SK-N-MC (cell line): ENCODE measurements around the gene C4orf51.

Experiments used
- DNase-seq: peaks from one replicate; pipeline ENCODE4 v3.0.0-alpha.2; 2011; ENCODE audit warnings: low read depth, low spot score
- H3K27ac ChIP-seq: fragments of 200-600 bp; sonication (generic); 2 replicates; pipeline ENCODE4 v1.5.1; 2016; ENCODE audit warnings: mixed run types
- H3K36me3 ChIP-seq: fragments of 200-600 bp; sonication (generic); 2 replicates; pipeline ENCODE4 v1.6.1; 2017; ENCODE audit warnings: antibody characterized with exemption, low read length, mixed read lengths; ENCODE audit not compliant: insufficient read depth
- H3K4me3 ChIP-seq: fragments of 200-600 bp; sonication (generic); 2 replicates; pipeline ENCODE4 v1.5.1; 2016
- H3K9ac ChIP-seq: fragments of 200-600 bp; sonication (generic); 2 replicates; pipeline ENCODE4 v1.8.0; 2017; ENCODE audit warnings: mixed run types, mixed read lengths; ENCODE audit not compliant: insufficient read length
- H3K9me3 ChIP-seq: fragments of 200-600 bp; sonication (generic); 2 replicates; pipeline ENCODE4 v1.6.1; 2017; ENCODE audit warnings: low read depth, mild to moderate bottlenecking, antibody characterized with exemption, low read length, moderate library complexity, mixed read lengths
- EZH2 ChIP-seq: fragments of 200-600 bp; sonication (generic); IDR thresholded peaks from one replicate; pipeline ENCODE4 v1.6.1; 2017; ENCODE audit warnings: antibody characterized with exemption
- FOXP2 ChIP-seq: optimal IDR thresholded peaks from 2 replicates; pipeline ENCODE3; 2011; ENCODE audit warnings: mild to moderate bottlenecking, moderate library complexity; ENCODE audit not compliant: insufficient read depth; ENCODE audit errors: extremely low read length, control extremely low read depth
- POLR2AphosphoS5 ChIP-seq: IDR thresholded peaks from 2 replicates; pipeline ENCODE4 v1.6.1; 2012; ENCODE audit warnings: mild to moderate bottlenecking, low read depth, low read length, borderline replicate concordance

The C4orf51 gene

DNA sequence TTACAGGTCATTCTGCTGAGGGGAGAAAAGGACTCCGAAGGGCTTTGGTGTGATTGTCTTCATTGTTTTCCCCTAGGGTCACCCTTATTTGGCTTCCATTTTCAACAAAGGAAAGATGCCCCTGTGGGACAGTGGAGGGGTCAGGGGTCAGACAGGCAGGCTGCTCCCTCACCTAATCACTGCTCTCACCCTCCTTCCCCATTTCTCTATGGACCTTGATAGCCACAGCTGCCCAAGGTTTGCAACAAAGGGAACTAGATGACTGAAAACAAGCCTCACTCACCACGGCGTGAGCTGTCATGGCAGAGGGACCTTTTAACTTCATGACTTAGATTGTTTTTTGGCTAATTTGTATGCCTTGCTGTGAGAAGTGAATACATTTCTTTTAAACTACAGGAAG is 40.7 kb downstream of the C4orf51 start:
- H3K27ac ChIP-seq, result no peak overlapping the region

DNA sequence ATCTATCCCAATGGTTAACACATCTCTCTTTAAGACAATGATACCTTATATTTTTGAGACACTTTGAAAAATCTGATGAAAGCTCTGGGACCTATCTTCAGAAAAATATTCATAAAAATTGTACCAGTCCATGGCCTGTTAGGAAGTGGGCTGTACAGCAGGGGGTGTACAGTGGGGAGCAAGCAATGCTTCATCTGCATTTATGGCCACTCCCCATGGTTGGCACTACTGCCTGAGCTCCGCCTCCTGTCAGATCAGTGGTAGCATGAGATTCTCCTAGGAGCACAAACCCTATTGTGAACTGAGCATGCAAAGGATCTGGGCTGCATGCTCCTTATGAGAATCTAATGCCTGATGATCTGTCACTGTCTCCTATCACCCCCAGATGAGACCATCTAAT is 42.6 kb downstream of the C4orf51 start:
- no peak overlapping the region for H3K27ac ChIP-seq
- no peak overlapping the region for H3K4me3 ChIP-seq
- no peak overlapping the region for H3K9ac ChIP-seq
- TF ChIP-seq FOXP2 (no peak), EZH2 (no peak)
- H3K36me3 ChIP-seq, result no peaks in the 10 kb centered on the region
- H3K9me3 ChIP-seq, result no peaks in the 10 kb centered on the region
- DNase-seq, result no peak

More for the DNA sequence above, 40.7 kb downstream of the C4orf51 start:
- Histone ChIP-seq H3K36me3 (no peaks in the 10 kb centered on the region), H3K9ac (no peak overlapping the region), H3K9me3 (no peaks in the 10 kb centered on the region), H3K4me3 (no peak overlapping the region)
- no peak for DNase-seq
- TF ChIP-seq POLR2AphosphoS5 (no peak), FOXP2 (no peak), EZH2 (no peak)

DNA sequence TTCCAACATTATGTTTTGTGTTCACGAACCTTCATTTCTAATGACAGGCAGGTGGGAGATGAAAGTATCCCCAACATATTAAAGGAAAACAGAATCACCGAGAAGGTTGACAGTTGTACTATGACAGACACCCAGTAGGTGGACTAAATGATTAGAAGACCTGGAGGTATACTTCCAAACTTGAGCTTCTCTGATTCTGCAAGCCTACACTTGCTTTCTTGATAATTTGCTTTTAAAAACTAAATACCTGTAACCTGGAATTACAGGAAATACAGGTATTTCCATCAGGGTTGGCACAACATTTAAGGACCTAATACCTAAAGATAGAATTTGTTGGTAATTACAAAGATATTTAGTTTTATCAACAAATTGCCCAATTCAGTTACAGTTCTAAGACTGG is 43.4 kb downstream of the C4orf51 start:
- TF ChIP-seq POLR2AphosphoS5, result no peak
- TF ChIP-seq EZH2, result no peak
- no peak for TF ChIP-seq FOXP2
- no peak overlapping the region for H3K4me3 ChIP-seq
- no peak overlapping the region for H3K9ac ChIP-seq
- no peak overlapping the region for H3K27ac ChIP-seq
- H3K9me3 ChIP-seq, result no peaks in the 10 kb centered on the region
- DNase-seq, result no peak
- no peaks in the 10 kb centered on the region for H3K36me3 ChIP-seq

DNA sequence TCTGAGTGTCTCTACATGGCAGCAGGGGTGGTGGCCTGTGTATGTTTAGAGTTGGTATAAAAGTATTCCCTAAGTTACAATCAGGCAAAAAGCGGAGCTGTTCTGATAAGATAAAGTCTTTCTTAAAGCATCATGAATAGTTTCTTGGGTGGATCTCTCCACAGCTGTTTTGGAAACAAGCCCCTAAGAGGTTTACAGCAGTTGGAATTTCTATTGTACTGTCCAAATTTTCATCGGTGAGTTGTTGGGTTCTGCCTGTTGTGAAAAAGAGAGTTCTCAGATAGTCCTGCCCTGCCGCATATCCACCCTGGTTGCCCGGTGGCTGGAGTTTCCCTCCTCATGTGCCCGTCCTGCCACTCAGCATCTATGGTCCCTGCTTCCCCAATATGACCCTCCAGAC is 50.1 kb downstream of the C4orf51 start:
- no peak for DNase-seq

DNA sequence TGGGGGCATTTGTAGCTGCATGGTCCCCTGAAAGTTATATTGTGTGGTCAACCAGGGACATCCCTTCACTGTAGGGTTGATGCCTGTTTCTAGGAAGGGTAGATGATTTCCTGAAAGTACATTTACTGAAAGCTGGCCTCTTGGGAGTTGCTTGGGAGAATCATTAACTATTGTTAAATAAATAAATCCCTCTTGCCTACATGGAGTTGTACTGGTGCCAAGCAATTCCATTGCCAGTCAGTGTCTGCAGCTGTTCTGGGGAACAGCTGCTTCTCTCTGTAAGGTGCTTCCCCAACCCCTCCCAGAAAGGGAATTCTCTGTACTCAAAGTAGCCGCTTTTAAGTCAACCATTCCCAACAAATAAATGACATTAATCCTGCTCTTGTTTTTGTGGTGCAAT is 51.1 kb downstream of the C4orf51 start:
- Histone ChIP-seq H3K9ac (no peak overlapping the region), H3K36me3 (no peaks in the 10 kb centered on the region), H3K4me3 (no peak overlapping the region), H3K27ac (no peak overlapping the region), H3K9me3 (no peaks in the 10 kb centered on the region)
- no peak for TF ChIP-seq FOXP2
- TF ChIP-seq EZH2, result no peak
- no peak for TF ChIP-seq POLR2AphosphoS5
- DNase-seq, result no peak

More for the DNA sequence above, 50.1 kb downstream of the C4orf51 start:
- H3K4me3 ChIP-seq, result no peak overlapping the region
- no peaks in the 10 kb centered on the region for H3K36me3 ChIP-seq
- H3K9ac ChIP-seq, result no peak overlapping the region
- H3K9me3 ChIP-seq, result no peaks in the 10 kb centered on the region
- TF ChIP-seq EZH2 (no peak), FOXP2 (no peak), POLR2AphosphoS5 (no peak)
- H3K27ac ChIP-seq, result no peak overlapping the region

DNA sequence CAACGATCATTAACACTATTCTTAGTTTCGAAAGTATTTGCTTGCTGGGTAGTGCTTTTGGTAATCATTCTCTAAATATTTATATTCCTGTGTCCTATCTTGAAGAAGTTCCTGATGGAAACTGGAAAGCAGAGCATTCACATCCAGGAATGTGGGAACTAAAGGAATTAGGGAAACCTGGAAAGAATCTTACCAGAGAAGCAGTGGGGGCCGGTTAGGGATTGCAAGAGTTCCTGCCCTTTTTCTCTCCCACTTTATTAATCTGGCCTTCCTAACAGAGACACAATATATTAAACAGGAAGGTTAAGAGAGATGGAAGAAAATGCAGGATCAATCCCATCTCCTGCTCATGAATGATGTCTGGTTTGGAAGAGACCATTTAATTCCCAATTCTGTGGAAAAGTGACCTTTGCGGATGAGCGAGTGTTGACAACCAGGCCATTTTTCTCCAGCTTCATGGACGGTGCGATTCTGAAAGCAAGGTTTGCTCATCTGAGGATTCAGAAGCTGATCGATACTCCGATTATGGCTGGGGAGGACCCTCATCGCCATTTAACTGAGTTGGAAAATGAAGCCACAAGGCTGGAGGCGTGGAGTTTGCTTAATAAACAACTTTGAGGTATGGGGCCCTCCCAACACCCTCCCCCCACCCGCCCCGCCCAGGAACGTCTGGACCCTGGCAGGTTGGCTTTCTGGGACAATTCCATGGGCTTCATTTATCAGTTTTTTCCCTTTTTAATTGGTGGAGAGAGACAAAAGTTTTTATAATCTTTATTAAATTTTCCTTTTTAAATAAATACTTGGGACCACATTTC is 52.3 kb downstream of the C4orf51 start:
- no peak for DNase-seq

DNA sequence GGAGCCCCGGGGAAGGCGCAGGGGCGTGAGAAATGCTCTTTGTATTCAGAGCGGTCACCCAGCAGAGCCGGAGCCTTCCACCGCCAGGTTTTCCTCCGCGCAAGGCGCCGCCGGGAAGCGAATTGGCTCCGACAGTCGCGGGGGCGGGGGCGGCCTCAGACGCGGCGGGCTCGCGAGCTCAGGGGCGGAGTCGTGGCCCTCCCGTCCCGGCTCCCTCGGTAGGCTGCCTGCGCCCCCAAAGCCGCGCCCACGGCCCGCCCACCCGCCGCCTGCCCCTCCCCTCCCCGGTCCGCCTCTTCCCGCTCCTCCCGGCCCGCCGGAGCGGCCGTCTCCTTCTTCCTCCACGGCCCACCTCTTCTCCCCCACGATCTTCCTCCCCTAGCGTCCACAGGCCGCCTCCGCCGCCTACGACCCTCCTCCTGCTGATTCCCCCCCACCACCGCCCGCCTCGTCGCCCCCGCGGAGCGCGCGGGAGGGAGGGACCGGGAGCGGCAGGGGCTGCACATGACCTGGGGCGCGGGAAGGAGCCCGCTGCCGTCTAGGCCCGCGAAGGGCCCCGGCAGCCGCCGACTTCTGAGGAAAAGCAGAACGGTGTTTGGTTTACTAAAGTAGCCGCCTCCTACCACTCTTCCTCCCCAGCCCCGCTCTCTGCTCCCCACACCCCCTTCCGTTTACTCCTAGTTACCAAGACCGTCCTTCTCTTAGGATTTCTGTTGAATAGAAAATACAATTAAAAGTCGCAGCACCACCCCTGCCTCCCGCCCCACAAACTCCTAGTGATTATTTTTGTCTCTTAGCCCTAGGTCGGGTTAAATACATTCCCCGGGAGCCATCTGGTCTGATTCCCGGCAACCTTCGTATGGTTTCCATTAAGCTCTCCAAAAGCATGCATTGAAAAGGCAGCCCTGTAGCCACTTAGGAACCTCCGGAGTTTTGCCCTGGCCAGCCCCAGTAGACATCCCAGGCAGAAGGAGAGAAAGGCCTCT is 53.2 kb downstream of the C4orf51 start:
- H3K4me3 ChIP-seq, result peak overlapping the region; percentile 87
- H3K9ac ChIP-seq, result peak overlapping the region; percentile 91
- H3K9me3 ChIP-seq, result no peaks in the 10 kb centered on the region
- TF ChIP-seq EZH2 (no peak), POLR2AphosphoS5 (peak; percentile 70; the same call in 1 of the 2 replicates), FOXP2 (no peak)
- no peaks in the 10 kb centered on the region for H3K36me3 ChIP-seq
- peak; percentile 22 for DNase-seq
- peak overlapping the region; percentile 87 for H3K27ac ChIP-seq

More for the DNA sequence above, 52.3 kb downstream of the C4orf51 start:
- peak overlapping the region; percentile 87 for H3K9ac ChIP-seq
- peak overlapping the region; percentile 82; the same call in 1 of the 2 replicates for H3K27ac ChIP-seq
- peak overlapping the region; percentile 87 for H3K4me3 ChIP-seq
- H3K9me3 ChIP-seq, result no peaks in the 10 kb centered on the region
- no peaks in the 10 kb centered on the region for H3K36me3 ChIP-seq
- TF ChIP-seq POLR2AphosphoS5 (no peak), EZH2 (no peak), FOXP2 (no peak)

DNA sequence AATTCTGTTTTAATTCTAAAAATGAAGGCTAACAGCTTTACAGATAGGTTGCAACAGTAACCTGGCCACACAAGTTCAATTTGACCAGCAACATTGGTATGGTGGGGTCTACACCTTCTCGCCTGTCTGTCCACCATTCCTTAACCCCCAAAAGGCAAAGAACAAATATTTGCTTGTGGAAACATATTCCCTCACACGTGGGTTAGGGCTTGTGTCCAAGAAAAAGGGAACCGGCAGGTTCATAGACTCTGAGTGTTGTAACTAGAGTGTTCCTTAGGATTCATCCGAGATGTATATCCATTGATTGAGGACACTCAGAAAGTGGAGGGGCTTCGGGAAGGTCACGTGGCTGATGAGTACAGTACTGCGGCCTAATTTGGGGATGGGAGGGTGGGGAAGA is 54.1 kb downstream of the C4orf51 start:
- Histone ChIP-seq H3K4me3 (no peak overlapping the region), H3K9ac (no peak overlapping the region), H3K27ac (peak overlapping the region; percentile 87; the same call in 1 of the 2 replicates), H3K9me3 (no peaks in the 10 kb centered on the region), H3K36me3 (no peaks in the 10 kb centered on the region)
- DNase-seq, result no peak
- TF ChIP-seq FOXP2 (no peak), EZH2 (no peak), POLR2AphosphoS5 (no peak)
